ENCODE data around the gene FASTKD2.

Gene FASTKD2

DNA sequence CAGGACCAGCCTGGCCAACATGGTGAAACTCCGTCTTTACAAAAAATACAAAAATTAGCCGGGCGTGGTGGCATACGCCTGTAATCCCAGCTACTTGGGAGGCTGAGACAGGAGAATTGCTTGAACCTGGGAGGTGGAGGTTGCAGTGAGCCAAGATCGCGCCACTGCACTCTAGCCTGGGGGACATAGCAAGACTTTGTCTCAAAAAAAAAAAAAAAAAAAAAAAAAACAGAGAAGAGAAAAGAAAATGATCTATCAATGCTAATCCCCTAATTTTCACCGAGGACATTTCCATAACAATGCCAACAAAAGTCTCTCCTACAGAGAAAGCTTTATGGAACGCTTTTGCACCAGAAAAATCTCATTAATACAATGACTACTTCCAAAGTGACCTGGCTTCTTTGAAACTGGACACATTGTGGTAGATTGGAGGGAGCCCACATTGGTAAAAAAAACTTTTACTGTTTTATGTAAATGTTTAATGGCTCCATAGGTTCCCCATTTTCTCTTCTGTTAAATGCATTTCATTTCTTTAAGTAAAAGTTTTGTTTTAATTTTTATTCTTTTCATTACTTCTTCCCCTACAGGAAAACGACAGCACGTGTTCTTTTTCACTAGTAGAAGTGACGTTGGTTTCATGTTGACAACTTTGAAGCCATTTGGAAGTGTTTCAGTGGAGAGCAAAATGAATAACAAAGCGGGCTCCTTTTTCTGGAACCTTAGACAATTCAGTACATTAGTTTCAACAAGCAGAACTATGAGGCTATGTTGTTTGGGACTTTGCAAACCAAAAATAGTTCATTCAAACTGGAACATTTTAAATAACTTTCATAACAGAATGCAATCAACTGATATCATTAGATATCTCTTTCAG lies 888 bp downstream of the FASTKD2 start:
- DNase-seq (ENCODE audit: low spot score) = no peak
- Mint-ChIP-seq H3K27ac (peak overlapping the region; percentile 97), H3K4me3 (peak overlapping the region; percentile 90), H3K27me3 (ENCODE audit: low read depth) (peaks cover 2% of the 10 kb centered on the region), H3K36me3 (ENCODE audit: low read depth) (peaks cover 21% of the 10 kb centered on the region), H3K9me3 (no peaks in the 10 kb centered on the region), H3K4me1 (ENCODE audit: low read depth) (peaks cover 20% of the 10 kb centered on the region)

- H3K27me3 Mint-ChIP-seq (ENCODE audit: low read depth) = no peaks in the 10 kb centered on the region
- H3K4me3 Mint-ChIP-seq = no peak overlapping the region
- H3K9me3 Mint-ChIP-seq = peaks cover 28% of the 10 kb centered on the region
- peaks cover 1% of the 10 kb centered on the region for H3K4me1 Mint-ChIP-seq (ENCODE audit: low read depth)
- DNase-seq (ENCODE audit: low spot score) = no peak
- no peak overlapping the region for H3K27ac Mint-ChIP-seq
- peaks cover 71% of the 10 kb centered on the region for H3K36me3 Mint-ChIP-seq (ENCODE audit: low read depth)
Observed at GRCh38 chr2:206774871-206775270, 9.5 kb downstream of the FASTKD2 start.

GRCh38 chr2:206776432-206776831 lies 11.0 kb downstream of the FASTKD2 start:
- Mint-ChIP-seq H3K27me3 (ENCODE audit: low read depth) (no peaks in the 10 kb centered on the region), H3K36me3 (ENCODE audit: low read depth) (peaks cover 77% of the 10 kb centered on the region), H3K9me3 (peaks cover 34% of the 10 kb centered on the region), H3K4me3 (no peak overlapping the region), H3K27ac (no peak overlapping the region), H3K4me1 (ENCODE audit: low read depth) (peaks cover 3% of the 10 kb centered on the region)
- DNase-seq (ENCODE audit: low spot score) = no peak

- Mint-ChIP-seq H3K36me3 (ENCODE audit: low read depth) (peaks cover 78% of the 10 kb centered on the region), H3K4me1 (ENCODE audit: low read depth) (peaks cover 2% of the 10 kb centered on the region), H3K27me3 (ENCODE audit: low read depth) (no peaks in the 10 kb centered on the region), H3K9me3 (peaks cover 33% of the 10 kb centered on the region), H3K27ac (no peak overlapping the region), H3K4me3 (no peak overlapping the region)
- no peak for DNase-seq (ENCODE audit: low spot score)
Observed at GRCh38 chr2:206780671-206781070, 15.3 kb downstream of the FASTKD2 start.

DNA sequence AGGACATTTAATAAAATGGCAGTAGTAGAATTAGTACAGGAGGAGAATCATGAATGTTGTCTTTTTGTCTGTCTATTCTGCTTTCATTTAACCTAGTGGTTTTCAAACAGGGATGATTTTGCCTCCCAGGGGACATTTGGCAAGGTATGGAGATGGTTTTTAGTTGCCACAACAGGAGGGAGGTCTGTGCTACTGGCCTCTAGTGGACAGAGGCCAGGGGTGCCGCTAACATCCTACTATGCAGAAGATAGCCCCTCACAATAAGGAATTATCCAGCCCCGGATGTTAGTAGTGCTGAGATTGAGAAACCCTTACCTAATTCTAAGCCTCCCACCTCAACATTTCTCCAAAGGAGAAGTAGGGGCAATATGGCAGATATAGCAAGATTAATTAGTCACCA lies 18.3 kb downstream of the FASTKD2 start:
- no peak overlapping the region for H3K27ac Mint-ChIP-seq
- peaks cover 56% of the 10 kb centered on the region for H3K36me3 Mint-ChIP-seq (ENCODE audit: low read depth)
- H3K4me1 Mint-ChIP-seq (ENCODE audit: low read depth) = peaks cover 2% of the 10 kb centered on the region
- H3K4me3 Mint-ChIP-seq = no peak overlapping the region
- H3K9me3 Mint-ChIP-seq = peaks cover 11% of the 10 kb centered on the region
- no peak for DNase-seq (ENCODE audit: low spot score)
- no peaks in the 10 kb centered on the region for H3K27me3 Mint-ChIP-seq (ENCODE audit: low read depth)

DNA sequence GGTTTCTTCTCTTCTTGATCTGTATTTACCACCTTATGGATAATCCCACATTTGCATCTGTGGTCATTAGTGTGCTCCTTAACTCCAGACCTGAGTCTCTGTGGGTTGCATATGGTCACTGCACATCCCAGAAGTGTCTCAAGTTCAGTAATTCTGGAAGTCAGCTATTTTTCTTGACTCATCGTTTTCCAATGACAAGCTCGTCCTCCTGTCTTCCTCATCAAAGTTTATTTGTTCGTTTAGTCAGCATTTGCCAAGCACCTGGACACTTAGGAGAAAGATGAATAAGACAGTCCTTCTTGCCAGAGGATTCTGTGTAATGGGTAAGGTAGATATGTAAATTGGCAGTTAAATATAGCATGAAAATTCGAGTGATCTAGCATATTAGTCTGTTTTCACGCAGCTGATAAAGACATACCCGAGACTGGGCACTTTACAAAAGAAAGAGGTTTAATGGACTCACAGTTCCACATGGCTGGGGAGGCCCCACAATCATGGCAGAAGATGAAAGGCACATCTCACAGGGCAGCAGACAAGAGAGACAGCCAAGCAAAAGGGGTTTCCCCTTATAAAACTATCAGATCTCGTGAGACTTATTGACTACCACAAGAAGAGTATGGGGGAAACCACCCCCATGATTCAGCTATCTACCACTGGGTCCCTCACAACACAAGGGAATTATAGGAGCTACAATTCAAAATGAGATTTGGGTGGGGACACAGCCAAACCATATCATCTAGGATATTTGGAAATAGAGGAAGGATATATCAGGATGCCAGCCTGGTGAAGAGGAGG lies 19.4 kb downstream of the FASTKD2 start:
- peak overlapping the region; percentile 33 for H3K27ac Mint-ChIP-seq

GRCh38 chr2:206790311-206790935 lies 25.0 kb downstream of the FASTKD2 start:
- Mint-ChIP-seq H3K4me1 (ENCODE audit: low read depth) (peaks cover 1% of the 10 kb centered on the region), H3K27ac (no peak overlapping the region), H3K9me3 (no peaks in the 10 kb centered on the region), H3K36me3 (ENCODE audit: low read depth) (peaks cover 37% of the 10 kb centered on the region), H3K4me3 (no peak overlapping the region), H3K27me3 (ENCODE audit: low read depth) (no peaks in the 10 kb centered on the region)
- no peak for DNase-seq (ENCODE audit: low spot score)

More for the DNA sequence above, 19.4 kb downstream of the FASTKD2 start:
- Mint-ChIP-seq H3K36me3 (ENCODE audit: low read depth) (peaks cover 55% of the 10 kb centered on the region), H3K27me3 (ENCODE audit: low read depth) (no peaks in the 10 kb centered on the region), H3K9me3 (peaks cover 8% of the 10 kb centered on the region), H3K4me3 (no peak overlapping the region), H3K4me1 (ENCODE audit: low read depth) (peaks cover 2% of the 10 kb centered on the region)
- no peak for DNase-seq (ENCODE audit: low spot score)

GRCh38 chr2:206792645-206793044 lies 27.2 kb downstream of the FASTKD2 start:
- DNase-seq (ENCODE audit: low spot score) = no peak
- Mint-ChIP-seq H3K27ac (no peak overlapping the region), H3K9me3 (no peaks in the 10 kb centered on the region), H3K4me1 (ENCODE audit: low read depth) (peaks cover 1% of the 10 kb centered on the region), H3K36me3 (ENCODE audit: low read depth) (peaks cover 31% of the 10 kb centered on the region), H3K4me3 (no peak overlapping the region), H3K27me3 (ENCODE audit: low read depth) (no peaks in the 10 kb centered on the region)

GRCh38 chr2:206797376-206797775 lies 32.0 kb downstream of the FASTKD2 start:
- no peak overlapping the region for H3K27ac Mint-ChIP-seq
- no peaks in the 10 kb centered on the region for H3K9me3 Mint-ChIP-seq
- peaks cover 12% of the 10 kb centered on the region for H3K4me1 Mint-ChIP-seq (ENCODE audit: low read depth)
- no peak for DNase-seq (ENCODE audit: low spot score)
- no peak overlapping the region for H3K4me3 Mint-ChIP-seq
- peaks cover 9% of the 10 kb centered on the region for H3K36me3 Mint-ChIP-seq (ENCODE audit: low read depth)
- H3K27me3 Mint-ChIP-seq (ENCODE audit: low read depth) = no peaks in the 10 kb centered on the region

GRCh38 chr2:206798000-206798399 lies 32.6 kb downstream of the FASTKD2 start:
- no peak for DNase-seq (ENCODE audit: low spot score)
- H3K4me3 Mint-ChIP-seq = no peak overlapping the region
- no peaks in the 10 kb centered on the region for H3K9me3 Mint-ChIP-seq
- peaks cover 5% of the 10 kb centered on the region for H3K36me3 Mint-ChIP-seq (ENCODE audit: low read depth)
- peaks cover 14% of the 10 kb centered on the region for H3K4me1 Mint-ChIP-seq (ENCODE audit: low read depth)
- no peak overlapping the region for H3K27ac Mint-ChIP-seq
- H3K27me3 Mint-ChIP-seq (ENCODE audit: low read depth) = no peaks in the 10 kb centered on the region

GRCh38 chr2:206799083-206799482 lies 33.7 kb downstream of the FASTKD2 start:
- Mint-ChIP-seq H3K27ac (no peak overlapping the region), H3K4me1 (ENCODE audit: low read depth) (peaks cover 12% of the 10 kb centered on the region), H3K27me3 (ENCODE audit: low read depth) (no peaks in the 10 kb centered on the region), H3K36me3 (ENCODE audit: low read depth) (no peaks in the 10 kb centered on the region), H3K4me3 (no peak overlapping the region), H3K9me3 (no peaks in the 10 kb centered on the region)
- DNase-seq (ENCODE audit: low spot score) = no peak

DNA sequence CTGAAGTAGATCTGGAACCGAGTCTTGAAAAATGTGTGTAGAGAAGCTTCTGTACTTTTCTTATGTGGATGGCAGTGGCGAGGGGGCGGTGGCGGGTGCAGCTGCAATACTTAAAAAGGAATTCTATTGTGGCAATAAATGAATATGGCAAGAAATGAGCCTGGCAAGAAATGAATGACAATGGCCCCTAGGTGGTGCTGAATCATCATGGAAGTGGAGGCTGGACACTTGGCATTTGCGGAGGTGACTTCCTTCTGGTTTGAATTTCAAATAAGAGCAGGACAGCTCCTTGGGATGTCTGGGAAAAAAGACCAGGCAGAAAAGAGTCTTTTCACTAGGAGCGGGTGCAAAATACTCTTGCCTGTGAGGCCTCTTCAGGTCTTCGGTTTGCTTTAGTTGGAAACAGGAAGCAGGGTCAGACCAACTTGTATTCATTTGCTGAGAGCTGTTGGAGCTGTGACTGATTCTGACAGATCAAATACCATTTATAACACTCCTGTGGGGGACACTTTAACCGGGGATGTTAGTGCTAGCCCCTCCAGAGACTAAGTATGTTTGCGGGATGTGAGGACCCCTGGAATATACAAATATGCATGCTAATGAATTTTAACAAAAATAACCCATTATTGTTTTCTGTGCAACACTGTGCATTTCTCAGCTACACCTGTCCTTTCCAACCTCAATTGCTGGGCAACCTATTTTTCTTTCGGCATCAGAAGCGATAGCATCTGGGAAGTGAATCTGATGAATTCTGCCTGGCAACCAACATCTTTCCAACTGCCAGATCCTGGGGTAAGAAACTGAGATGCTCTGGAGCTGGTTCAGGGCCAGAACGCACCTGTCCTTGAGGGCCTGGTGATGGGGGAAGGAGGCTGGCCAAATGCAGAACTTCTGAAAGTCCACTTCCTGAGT lies 35.4 kb downstream of the FASTKD2 start:
- peak; percentile 44 for DNase-seq (ENCODE audit: low spot score)
- H3K36me3 Mint-ChIP-seq (ENCODE audit: low read depth) = no peaks in the 10 kb centered on the region
- H3K27ac Mint-ChIP-seq = peak overlapping the region; percentile 63
- H3K27me3 Mint-ChIP-seq (ENCODE audit: low read depth) = no peaks in the 10 kb centered on the region
- H3K9me3 Mint-ChIP-seq = no peaks in the 10 kb centered on the region
- H3K4me1 Mint-ChIP-seq (ENCODE audit: low read depth) = peaks cover 12% of the 10 kb centered on the region
- peak overlapping the region; percentile 75 for H3K4me3 Mint-ChIP-seq

Data from T-helper 2 cell treated with Interferon-gamma antibody and Interleukin-4, amounts not matched to agents 5 μg/mL and 100 μg/mL, for 36 hours (primary cell).